Parathyroid adenoma (tissue), 2 donors: ENCODE results near the gene SPAG6.
"Not testable (repeated sequence)": the region's sequence is repeated elsewhere in the genome, so short reads cannot be mapped to it uniquely, and the experiment has no call there.

Source experiments
- H2AFZ ChIP-seq: fragments of 300-600 bp; sonication (generic); one replicate; pipeline ENCODE4 v1.7.0; 2017; ENCODE audit warnings: antibody characterized with exemption, mild to moderate bottlenecking
- H3K27ac ChIP-seq: fragments of 300-600 bp; sonication (generic); one replicate; pipeline ENCODE4 v1.7.0; 2017
- H3K27me3 ChIP-seq: fragments of 300-600 bp; sonication (generic); one replicate; pipeline ENCODE4 v1.7.0; 2017; ENCODE audit warnings: low read length; ENCODE audit not compliant: control insufficient read depth, insufficient read depth
- H3K36me3 ChIP-seq: fragments of 300-600 bp; sonication (generic); one replicate; pipeline ENCODE4 v1.7.0; 2017; ENCODE audit warnings: low read length; ENCODE audit not compliant: control insufficient read depth, insufficient read depth
- H3K4me1 ChIP-seq: fragments of 300-600 bp; sonication (generic); one replicate; pipeline ENCODE4 v1.7.0; 2017; ENCODE audit warnings: control low read depth
- H3K4me2 ChIP-seq: fragments of 300-600 bp; sonication (generic); one replicate; pipeline ENCODE4 v1.7.0; 2017; ENCODE audit warnings: low read length
- H3K4me3 ChIP-seq: fragments of 300-600 bp; sonication (generic); one replicate; pipeline ENCODE4 v1.7.0; 2017; ENCODE audit warnings: low read depth, low read length
- H3K79me2 ChIP-seq: fragments of 300-600 bp; sonication (generic); one replicate; pipeline ENCODE4 v1.7.0; 2017; ENCODE audit warnings: control low read depth
- H3K9ac ChIP-seq: fragments of 300-600 bp; sonication (generic); one replicate; pipeline ENCODE4 v1.7.0; 2017; ENCODE audit warnings: mild to moderate bottlenecking
- H3K9me3 ChIP-seq: fragments of 300-600 bp; sonication (generic); one replicate; pipeline ENCODE4 v1.7.0; 2017; ENCODE audit warnings: low read length; ENCODE audit not compliant: control insufficient read depth
- TF ChIP-seq, protein P1 (sequence below): fragments of 300-600 bp; sonication (generic); IDR thresholded peaks from one replicate; pipeline ENCODE4 v1.7.0; 2017; ENCODE audit warnings: antibody characterized with exemption, mild to moderate bottlenecking
- donor health status: primary hyperparathyroidism.

SPAG6 gene

DNA sequence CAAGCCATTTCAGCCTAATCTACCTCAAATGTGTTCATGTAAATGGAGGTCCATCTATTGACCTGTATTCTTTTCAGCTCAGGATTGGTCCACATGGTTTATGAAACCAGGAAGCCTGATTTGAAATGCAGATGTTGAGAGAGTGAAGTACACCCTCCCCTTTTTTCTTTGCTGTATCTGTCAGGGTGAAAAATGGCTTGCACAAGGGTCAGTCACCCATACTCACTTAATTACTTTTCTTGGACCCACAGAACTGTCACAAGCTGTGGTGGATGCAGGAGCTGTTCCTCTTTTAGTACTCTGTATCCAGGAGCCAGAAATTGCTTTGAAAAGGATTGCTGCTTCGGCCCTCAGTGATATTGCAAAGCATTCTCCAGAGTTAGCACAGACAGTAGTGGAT, 41.2 kb downstream of the SPAG6 start:
- H3K4me3 ChIP-seq = no peak overlapping the region
- no peaks in the 10 kb centered on the region for H3K79me2 ChIP-seq
- no peaks in the 10 kb centered on the region for H3K36me3 ChIP-seq
- no peak overlapping the region for H2AFZ ChIP-seq
- H3K9me3 ChIP-seq = no peaks in the 10 kb centered on the region
- no peaks in the 10 kb centered on the region for H3K27me3 ChIP-seq
- no peak overlapping the region for H3K4me2 ChIP-seq
- H3K9ac ChIP-seq = no peak overlapping the region
- H3K4me1 ChIP-seq = no peaks in the 10 kb centered on the region
- TF ChIP-seq, protein P1, sequence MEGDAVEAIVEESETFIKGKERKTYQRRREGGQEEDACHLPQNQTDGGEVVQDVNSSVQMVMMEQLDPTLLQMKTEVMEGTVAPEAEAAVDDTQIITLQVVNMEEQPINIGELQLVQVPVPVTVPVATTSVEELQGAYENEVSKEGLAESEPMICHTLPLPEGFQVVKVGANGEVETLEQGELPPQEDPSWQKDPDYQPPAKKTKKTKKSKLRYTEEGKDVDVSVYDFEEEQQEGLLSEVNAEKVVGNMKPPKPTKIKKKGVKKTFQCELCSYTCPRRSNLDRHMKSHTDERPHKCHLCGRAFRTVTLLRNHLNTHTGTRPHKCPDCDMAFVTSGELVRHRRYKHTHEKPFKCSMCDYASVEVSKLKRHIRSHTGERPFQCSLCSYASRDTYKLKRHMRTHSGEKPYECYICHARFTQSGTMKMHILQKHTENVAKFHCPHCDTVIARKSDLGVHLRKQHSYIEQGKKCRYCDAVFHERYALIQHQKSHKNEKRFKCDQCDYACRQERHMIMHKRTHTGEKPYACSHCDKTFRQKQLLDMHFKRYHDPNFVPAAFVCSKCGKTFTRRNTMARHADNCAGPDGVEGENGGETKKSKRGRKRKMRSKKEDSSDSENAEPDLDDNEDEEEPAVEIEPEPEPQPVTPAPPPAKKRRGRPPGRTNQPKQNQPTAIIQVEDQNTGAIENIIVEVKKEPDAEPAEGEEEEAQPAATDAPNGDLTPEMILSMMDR = no peak
- no peak overlapping the region for H3K27ac ChIP-seq

DNA sequence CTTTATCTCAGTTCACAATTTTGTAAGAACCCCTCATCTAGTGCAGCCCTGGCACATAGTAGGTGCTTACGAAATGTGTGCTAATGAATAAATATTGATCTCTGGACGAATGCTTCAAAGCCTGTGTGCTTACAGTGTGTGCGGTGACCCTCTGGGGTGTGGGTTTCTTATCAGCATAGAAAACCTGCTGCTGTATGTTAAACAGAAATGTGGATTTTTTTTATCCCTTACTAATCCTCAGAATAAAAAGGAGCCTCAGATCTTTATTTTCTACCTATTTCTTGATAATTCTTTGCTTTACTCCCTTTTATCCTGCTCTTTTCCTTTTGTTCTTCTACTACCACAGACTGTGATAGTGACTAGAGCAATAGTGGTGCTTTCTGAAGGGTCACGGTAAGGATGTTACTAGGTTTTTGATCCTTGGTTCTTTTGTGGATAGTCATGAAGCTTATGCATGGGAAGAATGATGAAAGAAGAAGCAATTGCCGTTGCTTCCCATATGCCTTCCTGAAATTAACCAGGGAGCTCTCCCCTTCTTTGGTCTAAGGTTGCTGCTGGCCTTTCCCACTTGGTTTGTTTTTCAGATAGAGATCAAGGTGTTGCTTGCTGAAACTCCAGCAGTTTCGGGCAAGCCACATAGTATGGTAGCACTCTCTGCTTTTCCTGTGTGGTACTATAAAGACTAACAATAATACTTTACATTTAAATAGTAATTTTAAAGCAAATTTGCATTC, 44.7 kb downstream of the SPAG6 start:
- no peaks in the 10 kb centered on the region for H3K79me2 ChIP-seq
- no peak overlapping the region for H2AFZ ChIP-seq
- no peaks in the 10 kb centered on the region for H3K36me3 ChIP-seq
- no peak overlapping the region for H3K4me3 ChIP-seq
- H3K27ac ChIP-seq = no peak overlapping the region
- H3K9me3 ChIP-seq = no peaks in the 10 kb centered on the region
- no peaks in the 10 kb centered on the region for H3K27me3 ChIP-seq
- no peak overlapping the region for H3K4me2 ChIP-seq
- H3K4me1 ChIP-seq = no peaks in the 10 kb centered on the region
- TF ChIP-seq, protein P1 = no peak
- H3K9ac ChIP-seq = no peak overlapping the region

DNA sequence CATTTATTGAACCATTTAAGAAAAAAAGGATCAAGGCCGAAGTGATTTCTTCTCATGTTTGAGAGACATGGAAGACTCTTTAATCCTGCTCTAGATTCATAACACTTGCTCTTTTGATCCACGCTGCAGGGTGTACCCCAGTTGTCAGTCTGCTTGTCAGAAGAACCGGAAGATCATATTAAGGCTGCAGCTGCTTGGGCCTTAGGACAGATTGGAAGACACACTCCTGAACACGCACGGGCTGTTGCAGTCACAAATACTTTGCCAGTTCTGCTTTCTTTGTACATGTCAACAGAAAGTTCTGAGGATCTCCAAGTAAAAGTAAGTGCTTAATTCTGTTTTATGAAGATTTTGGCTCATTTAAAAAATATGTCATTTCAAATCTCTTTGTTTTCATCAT, 46.3 kb downstream of the SPAG6 start:
- Histone ChIP-seq H2AFZ (no peak overlapping the region), H3K36me3 (no peaks in the 10 kb centered on the region), H3K9me3 (no peaks in the 10 kb centered on the region), H3K27me3 (no peaks in the 10 kb centered on the region), H3K9ac (no peak overlapping the region), H3K4me1 (no peaks in the 10 kb centered on the region), H3K4me3 (no peak overlapping the region), H3K79me2 (no peaks in the 10 kb centered on the region), H3K4me2 (no peak overlapping the region), H3K27ac (no peak overlapping the region)
- TF ChIP-seq, protein P1 = no peak

DNA sequence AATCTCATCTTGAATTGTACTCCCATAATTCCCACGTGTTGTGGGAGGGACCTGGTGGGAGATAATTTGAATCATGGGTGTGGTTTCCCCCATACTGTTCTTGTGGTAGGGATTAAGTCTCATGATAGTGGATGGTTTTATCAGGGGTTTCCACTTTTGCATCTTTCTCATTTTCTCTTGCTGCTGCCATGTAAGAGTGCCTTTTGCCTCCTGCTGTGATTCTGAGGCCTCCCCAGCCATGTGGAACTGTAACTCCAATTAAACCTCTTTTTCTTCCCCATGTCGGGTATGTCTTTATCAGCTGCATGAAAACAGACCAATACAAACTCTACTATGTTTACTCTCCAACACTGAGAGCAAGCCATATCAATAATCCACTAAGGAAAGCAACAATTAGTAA, 50.9 kb downstream of the SPAG6 start:
- H3K79me2 ChIP-seq, H3K9me3 ChIP-seq, H3K9ac ChIP-seq, H3K36me3 ChIP-seq, H3K4me2 ChIP-seq, H2AFZ ChIP-seq, H3K4me1 ChIP-seq, H3K27ac ChIP-seq, H3K4me3 ChIP-seq, H3K27me3 ChIP-seq: not testable (repeated sequence)

DNA sequence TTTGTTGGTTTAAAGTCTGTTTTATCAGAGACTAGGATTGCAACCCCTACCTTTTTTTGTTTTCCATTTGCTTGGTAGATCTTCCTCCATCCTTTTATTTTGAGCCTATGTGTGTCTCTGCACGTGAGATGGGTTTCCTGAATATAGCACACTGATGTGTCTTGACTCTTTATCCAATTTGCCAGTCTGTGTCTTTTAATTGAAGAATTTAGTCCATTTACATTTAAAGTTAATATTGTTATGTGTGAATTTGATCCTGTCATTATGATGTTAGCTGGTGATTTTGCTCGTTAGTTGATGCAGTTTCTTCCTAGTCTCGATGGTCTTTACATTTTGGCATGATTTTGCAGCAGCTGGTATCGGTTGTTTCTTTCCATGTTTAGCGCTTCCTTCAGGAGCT, 61.6 kb downstream of the SPAG6 start:
- not testable (repeated sequence) for H3K79me2 ChIP-seq, H3K27me3 ChIP-seq, H3K9ac ChIP-seq, H3K4me2 ChIP-seq, H3K4me1 ChIP-seq, H3K4me3 ChIP-seq, H3K36me3 ChIP-seq, H3K9me3 ChIP-seq, H3K27ac ChIP-seq, H2AFZ ChIP-seq

DNA sequence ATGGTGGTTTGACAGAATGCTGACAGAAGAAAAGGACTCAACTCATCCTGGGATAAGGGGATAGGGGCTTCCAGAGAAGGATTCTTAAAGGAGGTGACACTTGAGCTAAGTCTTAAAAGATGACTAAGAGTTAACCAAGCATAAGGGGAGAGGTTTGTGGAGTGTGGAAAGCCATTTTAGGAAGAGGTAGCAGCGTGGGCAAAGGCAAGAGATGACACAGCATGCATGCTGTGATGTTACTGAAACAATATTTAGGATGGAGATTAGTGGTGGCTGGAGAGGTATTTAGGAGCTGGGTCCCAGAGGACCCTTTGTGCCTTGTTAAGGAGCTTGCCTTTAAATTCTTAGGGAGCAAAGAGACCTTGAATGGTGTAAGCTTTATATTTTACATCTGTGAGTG, 65.1 kb downstream of the SPAG6 start:
- H3K79me2 ChIP-seq = no peaks in the 10 kb centered on the region
- no peaks in the 10 kb centered on the region for H3K27me3 ChIP-seq
- no peak overlapping the region for H3K27ac ChIP-seq
- H3K36me3 ChIP-seq = no peaks in the 10 kb centered on the region
- no peaks in the 10 kb centered on the region for H3K4me1 ChIP-seq
- H3K9me3 ChIP-seq = no peaks in the 10 kb centered on the region
- H3K4me3 ChIP-seq = no peak overlapping the region
- no peak overlapping the region for H2AFZ ChIP-seq
- H3K4me2 ChIP-seq = no peak overlapping the region
- no peak overlapping the region for H3K9ac ChIP-seq
- TF ChIP-seq, protein P1 = no peak
